Cardiac fibroblast (primary cell): ENCODE data around the gene KDM7A.
A peak's percentile ranks its signal among the peaks of the same experiment; 100 is the strongest.
"Not testable (repeated sequence)": the region's sequence is repeated elsewhere in the genome, so short reads cannot be mapped to it uniquely, and the experiment has no call there.

Source experiments
- DNase-seq, 2 donors: peaks; one replicate each; pipeline versions ENCODE4 v3.0.0 to v3.0.0-alpha.2; 2010; ENCODE audit warnings: low read depth in 2 of 2
- H3K4me3 ChIP-seq, 2 donors: replicated peaks in 1 of 2; 1 replicate in 1 of 2; 2 replicates in 1 of 2; pipeline ENCODE4 v1.5.1; 2011; ENCODE audit warnings: low read depth in 2 of 2, low read length in 2 of 2, mild to moderate bottlenecking in 2 of 2, moderate library complexity in 1 of 2
- CTCF ChIP-seq: IDR thresholded peaks from one replicate; pipeline ENCODE4 v1.5.1; 2011; ENCODE audit warnings: low read depth, mild to moderate bottlenecking, low read length, inconsistent platforms

The KDM7A gene

GRCh38 chr7:140209866-140210609 lies 33.3 kb upstream of the KDM7A start:
- no peak for DNase-seq
- H3K4me3 ChIP-seq, result no peak overlapping the region
- no peak for TF ChIP-seq CTCF

GRCh38 chr7:140206616-140207389 lies 30.0 kb upstream of the KDM7A start:
- no peak for DNase-seq
- H3K4me3 ChIP-seq, result no peak overlapping the region
- TF ChIP-seq CTCF, result no peak

GRCh38 chr7:140205600-140205999 lies 28.8 kb upstream of the KDM7A start:
- no peak for DNase-seq
- H3K4me3 ChIP-seq, result no peak overlapping the region
- no peak for TF ChIP-seq CTCF

- no peak for TF ChIP-seq CTCF
Measured at GRCh38 chr7:140203556-140203955, 26.8 kb upstream of the KDM7A start.

GRCh38 chr7:140202942-140203341 lies 26.2 kb upstream of the KDM7A start:
- DNase-seq, H3K4me3 ChIP-seq: not testable (repeated sequence)

More at GRCh38 chr7:140203556-140203955, 26.8 kb upstream of the KDM7A start:
- H3K4me3 ChIP-seq, result no peak overlapping the region
- no peak for DNase-seq

- no peak for DNase-seq
- no peak for TF ChIP-seq CTCF
- H3K4me3 ChIP-seq, result no peak overlapping the region
Measured at GRCh38 chr7:140201393-140201792, 24.6 kb upstream of the KDM7A start.

GRCh38 chr7:140200061-140200989 lies 23.5 kb upstream of the KDM7A start:
- TF ChIP-seq CTCF, result no peak
- DNase-seq, result peak; percentile 72 to 75
- H3K4me3 ChIP-seq, result no peak overlapping the region
